LNCAP (cell line): ENCODE data around the gene FMN2.

Experiments
- TF ChIP-seq, protein P1 (sequence below): fragments of 450-650 bp; IDR thresholded peaks from 2 replicates; pipeline ENCODE4 v1.5.1; 2017; ENCODE audit warnings: mild to moderate bottlenecking

The FMN2 gene

DNA sequence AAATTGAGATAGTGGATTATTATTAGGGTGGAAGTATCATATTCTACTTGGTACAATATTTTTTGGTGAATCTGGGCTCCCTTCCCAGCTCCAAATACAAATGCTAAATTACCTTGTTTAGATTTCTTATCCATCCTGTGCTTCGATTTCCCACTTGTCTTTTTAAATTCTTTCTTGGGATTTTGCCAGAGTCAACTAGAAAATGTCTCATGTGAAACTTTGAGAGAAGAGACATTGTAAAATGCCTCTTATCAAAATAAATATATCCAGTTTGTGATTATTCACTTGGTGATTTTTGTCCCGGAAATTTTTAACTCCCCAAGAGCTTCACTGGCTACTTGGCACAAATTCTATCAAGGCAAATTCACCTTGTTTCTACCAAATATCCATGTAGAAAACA, 202.0 kb downstream of the FMN2 start:
- TF ChIP-seq, protein P1, sequence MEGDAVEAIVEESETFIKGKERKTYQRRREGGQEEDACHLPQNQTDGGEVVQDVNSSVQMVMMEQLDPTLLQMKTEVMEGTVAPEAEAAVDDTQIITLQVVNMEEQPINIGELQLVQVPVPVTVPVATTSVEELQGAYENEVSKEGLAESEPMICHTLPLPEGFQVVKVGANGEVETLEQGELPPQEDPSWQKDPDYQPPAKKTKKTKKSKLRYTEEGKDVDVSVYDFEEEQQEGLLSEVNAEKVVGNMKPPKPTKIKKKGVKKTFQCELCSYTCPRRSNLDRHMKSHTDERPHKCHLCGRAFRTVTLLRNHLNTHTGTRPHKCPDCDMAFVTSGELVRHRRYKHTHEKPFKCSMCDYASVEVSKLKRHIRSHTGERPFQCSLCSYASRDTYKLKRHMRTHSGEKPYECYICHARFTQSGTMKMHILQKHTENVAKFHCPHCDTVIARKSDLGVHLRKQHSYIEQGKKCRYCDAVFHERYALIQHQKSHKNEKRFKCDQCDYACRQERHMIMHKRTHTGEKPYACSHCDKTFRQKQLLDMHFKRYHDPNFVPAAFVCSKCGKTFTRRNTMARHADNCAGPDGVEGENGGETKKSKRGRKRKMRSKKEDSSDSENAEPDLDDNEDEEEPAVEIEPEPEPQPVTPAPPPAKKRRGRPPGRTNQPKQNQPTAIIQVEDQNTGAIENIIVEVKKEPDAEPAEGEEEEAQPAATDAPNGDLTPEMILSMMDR = no peak

DNA sequence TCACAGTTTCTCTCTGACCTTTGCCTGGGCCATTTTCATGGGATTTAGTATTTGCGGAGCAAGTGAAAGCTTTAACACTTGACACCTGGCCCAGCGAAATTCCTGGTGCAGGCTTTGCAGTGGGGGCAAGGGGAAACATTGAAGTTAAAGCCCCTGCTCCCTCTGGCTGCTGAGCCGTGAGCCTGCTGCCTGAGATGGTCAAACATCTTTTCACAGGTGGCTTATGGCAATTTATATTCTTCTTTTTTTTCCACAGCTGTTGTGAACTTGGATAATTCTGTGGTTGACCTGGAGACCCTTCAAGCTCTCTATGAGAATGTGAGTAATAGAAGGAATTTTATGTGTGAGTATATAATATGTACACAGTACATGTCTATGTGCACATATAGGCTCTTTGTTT, 202.9 kb downstream of the FMN2 start:
- TF ChIP-seq, protein P1 = no peak

DNA sequence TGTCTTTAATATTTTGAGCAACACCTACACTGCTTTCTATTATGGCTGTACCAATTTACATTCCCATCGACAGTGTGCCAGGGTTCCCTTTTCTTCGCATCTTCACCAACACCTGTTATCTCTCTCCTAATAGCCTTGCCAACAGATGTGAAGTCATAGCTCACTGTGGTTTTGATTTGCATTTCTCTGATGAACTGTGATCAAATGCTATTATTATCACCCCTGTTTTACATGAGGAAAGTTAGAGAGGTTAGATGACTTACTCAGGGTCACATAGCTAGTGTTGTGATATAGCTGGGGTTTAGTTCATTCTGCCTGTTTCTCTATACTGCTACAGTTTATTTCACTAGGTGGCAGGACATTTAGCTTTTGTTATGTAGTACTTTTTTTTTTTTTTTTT, 204.1 kb downstream of the FMN2 start:
- TF ChIP-seq, protein P1 = no peak

DNA sequence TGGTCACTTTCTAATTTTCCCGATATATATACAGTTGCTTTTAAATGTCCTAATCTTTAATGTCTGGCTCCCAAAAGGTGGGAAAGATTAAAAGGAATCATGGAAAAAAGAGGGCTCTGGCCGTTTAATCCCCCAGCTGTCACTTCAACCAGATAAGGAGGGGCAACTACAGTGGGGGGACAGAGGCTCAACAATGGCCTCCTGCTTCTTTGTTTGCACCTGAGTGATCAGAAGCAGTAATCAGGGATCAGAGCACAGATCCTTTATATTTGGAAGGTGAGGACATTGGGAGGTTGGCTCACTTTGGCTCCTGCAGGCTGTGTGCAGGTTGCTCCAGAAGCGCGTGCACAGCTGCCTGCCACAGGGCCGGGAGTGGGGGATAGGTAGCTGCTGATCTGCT, 212.8 kb downstream of the FMN2 start:
- TF ChIP-seq, protein P1 = no peak

DNA sequence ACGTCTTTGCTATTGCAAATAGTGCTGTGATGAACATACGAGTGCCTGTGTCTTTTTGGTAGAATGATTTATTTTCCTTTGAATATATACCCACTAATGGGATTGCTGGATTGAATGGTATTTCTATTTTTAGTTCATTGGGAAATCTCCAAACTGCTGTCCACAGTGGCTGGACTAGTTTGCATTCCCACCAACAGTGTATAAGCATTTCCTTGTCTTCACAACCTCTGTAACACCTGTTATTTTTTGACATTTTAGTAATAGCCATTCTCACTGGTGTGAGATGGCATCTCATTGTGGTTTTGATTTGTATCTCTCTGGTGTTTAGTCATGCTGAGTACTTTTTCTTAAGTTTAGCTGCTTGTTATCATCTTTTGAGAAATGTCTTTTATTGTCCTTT, 215.0 kb downstream of the FMN2 start:
- TF ChIP-seq, protein P1 = no peak

DNA sequence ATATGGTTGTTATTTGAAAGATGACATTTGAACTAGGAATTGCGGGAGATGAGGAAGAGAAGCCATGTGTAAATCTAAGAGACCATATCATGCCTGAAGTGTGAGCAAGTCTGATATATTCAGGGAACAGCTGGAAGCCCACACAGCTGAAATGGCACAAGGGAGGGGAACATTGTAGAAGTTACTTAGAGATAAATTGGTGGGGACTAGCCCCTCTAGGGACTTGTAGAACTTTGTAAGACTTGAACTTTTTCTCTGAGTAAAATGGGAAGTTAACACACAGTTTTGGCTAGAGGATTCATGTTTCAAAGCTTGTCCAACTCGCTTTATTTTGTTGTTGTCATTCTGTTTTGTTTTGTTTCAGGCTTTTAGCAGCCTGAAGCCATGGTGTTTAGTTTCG, 216.4 kb downstream of the FMN2 start:
- TF ChIP-seq, protein P1 = no peak

DNA sequence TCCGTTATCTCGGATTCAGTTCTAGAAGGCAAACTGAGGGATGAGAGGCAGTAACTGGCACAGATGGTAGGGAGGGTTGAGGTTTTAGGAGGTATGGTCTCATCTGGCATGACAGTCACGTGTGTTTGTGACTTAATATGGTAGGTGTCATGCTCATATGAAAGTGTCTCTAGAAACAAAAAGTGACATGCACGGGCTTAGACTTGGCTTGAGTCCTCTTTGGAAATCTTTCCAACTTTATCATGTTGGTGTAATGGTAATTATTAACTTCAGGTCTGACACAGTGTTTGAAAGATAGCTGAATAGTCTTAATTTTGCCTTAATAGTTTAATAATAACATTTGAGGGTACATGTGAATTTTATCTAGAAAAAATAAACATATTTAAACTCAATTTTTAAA, 218.1 kb downstream of the FMN2 start:
- TF ChIP-seq, protein P1 = no peak

DNA sequence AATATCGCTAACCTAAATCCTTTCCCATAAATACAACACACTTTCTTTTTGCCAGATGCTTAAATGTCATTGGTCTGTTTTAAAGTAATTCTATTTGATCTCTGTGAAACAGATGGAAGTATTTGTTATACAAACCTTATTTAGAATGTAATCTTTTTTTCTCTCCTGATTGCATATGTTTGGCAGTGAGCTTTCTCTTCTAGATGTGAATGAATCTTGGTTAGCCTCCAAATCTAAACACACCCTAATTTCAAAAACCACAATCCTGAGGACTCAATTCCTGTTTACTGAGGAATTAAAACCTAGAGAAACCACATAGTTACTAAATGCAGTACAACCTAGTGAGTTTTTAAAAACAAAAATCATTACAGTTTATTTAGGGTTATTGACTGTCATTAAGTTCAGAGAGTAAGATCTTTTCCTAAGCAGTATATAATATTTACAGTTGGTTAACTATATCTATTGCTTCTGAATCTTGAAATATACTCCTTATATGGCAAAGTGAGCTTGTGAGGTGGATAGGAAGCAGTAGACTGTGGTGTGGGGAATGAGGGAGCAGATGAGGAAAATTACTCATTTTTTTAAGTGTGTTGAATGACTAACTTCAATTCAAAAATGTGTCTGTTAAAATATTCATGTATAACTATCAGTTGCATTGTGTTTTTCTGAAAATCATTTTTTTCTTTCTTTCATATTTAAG, 218.7 kb downstream of the FMN2 start:
- TF ChIP-seq, protein P1 = no peak
